Esophagus muscularis mucosa (tissue), 3 donors: ENCODE results near the gene DPM1.

Experiments used
- CTCF ChIP-seq, 3 experiments: fragments of 200-600 bp in 2 of 3; fragments of 450-650 bp in 1 of 3; sonication (generic) in 2 of 3; IDR thresholded peaks; one replicate each; pipeline ENCODE4 v1.5.1; 2017 to 2019; ENCODE audit warnings: antibody characterized with exemption in 3 of 3, mild to moderate bottlenecking in 2 of 3, moderate library complexity in 1 of 3
- POLR2A ChIP-seq: fragments of 450-650 bp; IDR thresholded peaks from one replicate; pipeline ENCODE4 v1.6.1; 2017; ENCODE audit warnings: antibody characterized with exemption, moderate library complexity, mild to moderate bottlenecking, low read depth
- POLR2AphosphoS5 ChIP-seq, 2 donors: sonication (generic); formaldehyde crosslinking; IDR thresholded peaks; one replicate each; pipeline ENCODE4 v1.6.1; 2017; ENCODE audit warnings: antibody characterized with exemption in 2 of 2

- TF ChIP-seq POLR2A (no peak), CTCF (IDR thresholded peaks at IDR 0.05) (no peak), POLR2AphosphoS5 (IDR thresholded peaks at IDR 0.05) (no peak)
Observed at GRCh38 chr20:50885068-50885467, 73.3 kb downstream of the DPM1 start.
